Measurements from ENCODE around the gene MTCL3.

MTCL3 gene

DNA sequence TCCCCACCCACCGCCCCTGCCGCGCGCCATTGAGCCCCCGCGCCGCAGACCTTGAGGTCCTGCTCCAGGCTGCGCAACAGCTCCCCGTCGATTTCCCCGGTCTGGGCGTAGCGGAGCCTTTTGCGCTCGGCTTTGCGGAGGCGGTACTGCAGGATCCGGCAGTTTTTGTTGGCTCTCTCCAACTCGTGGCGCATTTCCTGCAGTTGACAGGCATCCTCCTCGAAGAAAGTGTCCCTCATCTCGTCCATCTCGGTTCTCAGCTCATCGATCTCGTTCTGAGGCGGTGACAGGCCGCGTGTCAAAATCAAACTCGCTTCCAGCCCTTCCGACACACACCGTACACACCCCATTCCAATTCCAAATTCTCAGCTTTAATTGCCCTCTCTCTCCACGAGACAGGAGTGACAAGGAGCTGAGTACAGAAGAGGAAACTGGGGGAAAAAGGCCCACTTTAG lies 4.3 kb downstream of the MTCL3 start:
- Histone ChIP-seq H3K9me3 (ENCODE audit: control insufficient read depth in 1 of 2, low read length in 2 of 2) (peaks cover 0 to 4% of the 10 kb centered on the region in 2 donors), H3K4me1 (ENCODE audit: control insufficient read depth in 1 of 2, insufficient read depth in 2 of 2, low read length in 2 of 2) (peaks cover 0 to 23% of the 10 kb centered on the region in 2 donors), H3K4me3 (ENCODE audit: low read depth in 1 of 2, low read length in 2 of 2) (peak overlapping the region; percentile 67 to 95), H3K36me3 (ENCODE audit: control insufficient read depth in 1 of 2, insufficient read depth in 2 of 2, low read length in 2 of 2) (peaks cover 0 to 3% of the 10 kb centered on the region in 2 donors), H3K27me3 (ENCODE audit: low read depth, low read length) (peaks cover 26% of the 10 kb centered on the region), H3K27ac (ENCODE audit: low read length) (no peak overlapping the region)

DNA sequence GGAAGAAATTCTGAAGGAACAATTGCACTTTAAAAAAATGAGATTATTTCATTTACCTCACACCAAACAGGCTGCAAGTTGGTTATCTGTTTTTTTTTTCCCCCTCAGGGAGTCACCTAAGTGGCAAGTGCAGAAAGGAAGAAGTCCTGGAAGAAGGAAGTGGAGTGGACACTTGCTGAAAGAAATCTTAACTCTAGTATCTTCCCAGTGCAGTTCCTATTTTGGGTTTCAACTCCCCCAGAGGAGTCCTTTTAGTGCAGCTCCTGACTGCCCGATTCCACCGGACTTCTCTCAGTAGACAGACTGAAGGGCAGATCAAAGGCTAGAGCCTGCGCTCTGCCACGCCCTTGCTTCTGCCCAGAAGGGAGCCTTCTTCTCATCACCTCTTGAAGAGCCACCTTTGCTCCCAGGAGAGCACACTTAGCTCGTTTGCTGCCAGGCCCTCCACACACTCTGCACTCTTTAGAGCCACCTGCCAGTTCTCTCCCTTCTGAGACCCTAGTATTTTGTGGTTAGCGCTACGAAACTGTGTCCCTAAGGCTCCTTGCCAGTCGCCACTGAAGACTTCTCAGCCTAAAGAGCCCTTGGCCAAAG lies 4.9 kb downstream of the MTCL3 start:
- Histone ChIP-seq H3K36me3 (ENCODE audit: control insufficient read depth in 1 of 2, insufficient read depth in 2 of 2, low read length in 2 of 2) (peaks cover 0 to 3% of the 10 kb centered on the region in 2 donors), H3K4me1 (ENCODE audit: control insufficient read depth in 1 of 2, insufficient read depth in 2 of 2, low read length in 2 of 2) (peaks cover 0 to 22% of the 10 kb centered on the region in 2 donors), H3K27ac (ENCODE audit: low read length) (no peak overlapping the region), H3K9me3 (ENCODE audit: control insufficient read depth in 1 of 2, low read length in 2 of 2) (peaks cover 0 to 4% of the 10 kb centered on the region in 2 donors), H3K4me3 (ENCODE audit: low read depth in 1 of 2, low read length in 2 of 2) (peak overlapping the region; percentile 67 to 95), H3K27me3 (ENCODE audit: low read depth, low read length) (peaks cover 26% of the 10 kb centered on the region)

DNA sequence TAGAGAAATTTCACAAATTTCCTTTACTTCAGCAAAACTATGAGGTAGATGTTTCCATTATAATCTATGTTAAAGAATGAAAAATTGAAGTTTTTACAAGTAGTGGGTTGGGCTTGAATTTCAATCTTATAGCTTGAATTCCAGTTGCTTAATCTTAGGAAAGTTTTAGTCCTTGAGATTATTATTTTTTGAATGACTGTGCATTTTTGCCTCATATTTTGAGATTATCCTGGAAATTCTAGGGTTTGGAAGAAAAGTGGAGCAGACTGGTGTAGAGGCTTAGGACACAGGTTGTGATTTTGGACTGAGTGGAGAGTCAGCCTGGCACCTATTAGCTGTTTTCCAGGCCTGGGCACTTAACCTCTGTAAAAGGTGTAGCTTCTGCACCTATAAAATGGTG lies 5.7 kb downstream of the MTCL3 start:
- H3K4me1 ChIP-seq (ENCODE audit: control insufficient read depth in 1 of 2, insufficient read depth in 2 of 2, low read length in 2 of 2), result peaks cover 0 to 18% of the 10 kb centered on the region in 2 donors
- H3K27ac ChIP-seq (ENCODE audit: low read length), result no peak overlapping the region
- H3K27me3 ChIP-seq (ENCODE audit: low read depth, low read length), result peaks cover 23% of the 10 kb centered on the region
- no peak overlapping the region for H3K4me3 ChIP-seq (ENCODE audit: low read depth in 1 of 2, low read length in 2 of 2)
- H3K36me3 ChIP-seq (ENCODE audit: control insufficient read depth in 1 of 2, insufficient read depth in 2 of 2, low read length in 2 of 2), result peaks cover 0 to 3% of the 10 kb centered on the region in 2 donors
- peaks cover 0 to 4% of the 10 kb centered on the region in 2 donors for H3K9me3 ChIP-seq (ENCODE audit: control insufficient read depth in 1 of 2, low read length in 2 of 2)

DNA sequence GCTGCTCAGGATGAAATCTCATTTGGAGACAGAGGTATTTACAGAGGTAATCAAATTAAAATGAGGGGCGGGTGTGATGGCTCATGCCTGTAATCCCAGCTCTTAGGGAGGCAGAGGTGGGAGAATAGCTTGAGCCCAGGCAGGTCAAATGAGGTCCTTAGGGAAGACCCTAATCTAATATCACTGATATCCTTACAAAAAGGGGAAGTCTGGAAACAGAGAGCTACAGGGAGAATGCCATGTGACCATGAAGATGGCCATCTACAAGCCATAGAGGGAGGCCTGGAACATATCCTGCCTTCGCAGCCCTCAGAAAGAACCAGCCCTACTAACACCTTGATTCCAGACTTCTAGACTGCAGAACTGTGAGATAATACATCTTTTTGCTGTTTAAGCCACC lies 8.3 kb downstream of the MTCL3 start:
- H3K36me3 ChIP-seq (ENCODE audit: control insufficient read depth in 1 of 2, insufficient read depth in 2 of 2, low read length in 2 of 2), result peaks cover 0 to 3% of the 10 kb centered on the region in 2 donors
- no peak overlapping the region for H3K4me3 ChIP-seq (ENCODE audit: low read depth in 1 of 2, low read length in 2 of 2)
- H3K4me1 ChIP-seq (ENCODE audit: control insufficient read depth in 1 of 2, insufficient read depth in 2 of 2, low read length in 2 of 2), result peaks cover 0 to 9% of the 10 kb centered on the region in 2 donors
- H3K27ac ChIP-seq (ENCODE audit: low read length), result no peak overlapping the region
- no peaks in the 10 kb centered on the region for H3K9me3 ChIP-seq (ENCODE audit: control insufficient read depth in 1 of 2, low read length in 2 of 2)
- H3K27me3 ChIP-seq (ENCODE audit: low read depth, low read length), result peaks cover 13% of the 10 kb centered on the region

DNA sequence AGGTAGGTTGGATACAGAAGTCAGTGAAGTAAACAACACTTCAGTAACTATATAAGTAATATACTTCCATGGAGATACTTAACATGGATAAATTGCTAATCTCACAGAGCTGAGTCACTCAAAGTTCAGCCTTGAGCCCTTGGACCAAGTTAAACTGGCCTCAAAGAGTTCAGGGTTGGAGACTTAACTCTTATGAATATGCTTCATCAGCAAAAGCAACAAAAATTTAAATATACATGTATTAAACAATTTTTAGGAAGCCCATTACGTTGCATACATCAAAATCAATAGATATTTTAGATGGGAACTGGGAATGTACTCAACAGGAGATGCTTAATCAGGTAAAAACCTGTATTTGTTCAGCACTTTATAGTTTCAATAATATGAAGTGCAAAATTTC lies 12.2 kb downstream of the MTCL3 start:
- Histone ChIP-seq H3K4me3 (ENCODE audit: low read depth in 1 of 2, low read length in 2 of 2) (no peak overlapping the region), H3K27ac (ENCODE audit: low read length) (no peak overlapping the region), H3K9me3 (ENCODE audit: control insufficient read depth in 1 of 2, low read length in 2 of 2) (no peaks in the 10 kb centered on the region), H3K4me1 (ENCODE audit: control insufficient read depth in 1 of 2, insufficient read depth in 2 of 2, low read length in 2 of 2) (no peaks in the 10 kb centered on the region), H3K27me3 (ENCODE audit: low read depth, low read length) (no peaks in the 10 kb centered on the region), H3K36me3 (ENCODE audit: control insufficient read depth in 1 of 2, insufficient read depth in 2 of 2, low read length in 2 of 2) (peaks cover 0 to 3% of the 10 kb centered on the region in 2 donors)

DNA sequence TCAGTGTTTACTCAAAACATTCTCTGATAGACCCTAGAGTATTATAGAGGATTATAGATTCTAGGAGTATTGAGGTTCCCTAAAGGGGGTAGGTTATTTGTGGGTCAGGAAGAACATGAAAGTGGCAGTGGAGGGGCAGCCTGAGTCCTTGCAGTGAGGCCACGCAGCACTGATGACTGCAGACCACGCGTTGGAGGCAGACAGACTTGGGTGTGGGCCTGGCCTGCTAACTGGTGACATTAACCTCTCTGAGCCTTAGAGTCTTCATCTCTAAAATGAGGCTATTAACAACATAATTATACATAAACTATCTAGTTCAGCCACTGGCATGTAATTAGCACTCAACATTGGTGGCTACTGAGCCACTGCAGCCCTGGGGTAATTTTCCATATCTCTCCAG lies 16.1 kb downstream of the MTCL3 start:
- no peak overlapping the region for H3K4me3 ChIP-seq (ENCODE audit: low read depth in 1 of 2, low read length in 2 of 2)
- H3K4me1 ChIP-seq (ENCODE audit: control insufficient read depth in 1 of 2, insufficient read depth in 2 of 2, low read length in 2 of 2), result no peaks in the 10 kb centered on the region
- no peaks in the 10 kb centered on the region for H3K9me3 ChIP-seq (ENCODE audit: control insufficient read depth in 1 of 2, low read length in 2 of 2)
- H3K36me3 ChIP-seq (ENCODE audit: control insufficient read depth in 1 of 2, insufficient read depth in 2 of 2, low read length in 2 of 2), result no peaks in the 10 kb centered on the region
- no peaks in the 10 kb centered on the region for H3K27me3 ChIP-seq (ENCODE audit: low read depth, low read length)
- H3K27ac ChIP-seq (ENCODE audit: low read length), result no peak overlapping the region

DNA sequence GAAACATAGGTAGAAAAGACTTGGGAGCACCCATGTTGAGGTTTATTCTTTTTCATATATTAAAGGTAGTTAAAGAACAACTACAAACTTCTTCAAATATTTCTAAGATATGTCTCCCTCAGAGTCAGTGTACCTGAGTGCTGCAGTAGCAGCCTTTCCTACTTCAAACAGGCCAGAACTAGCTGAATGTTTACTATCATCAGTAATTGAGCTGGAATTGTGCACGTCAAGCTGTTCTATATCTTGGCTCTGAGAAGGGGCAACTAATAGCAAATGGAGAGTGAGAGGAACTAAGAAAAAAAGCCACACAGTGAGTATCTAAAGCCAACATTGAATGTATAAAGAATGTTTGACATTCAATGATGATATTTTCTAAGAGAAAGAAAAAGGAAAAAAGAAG lies 21.7 kb downstream of the MTCL3 start:
- Histone ChIP-seq H3K9me3 (ENCODE audit: control insufficient read depth in 1 of 2, low read length in 2 of 2) (no peaks in the 10 kb centered on the region), H3K4me3 (ENCODE audit: low read depth in 1 of 2, low read length in 2 of 2) (no peak overlapping the region), H3K4me1 (ENCODE audit: control insufficient read depth in 1 of 2, insufficient read depth in 2 of 2, low read length in 2 of 2) (no peaks in the 10 kb centered on the region), H3K36me3 (ENCODE audit: control insufficient read depth in 1 of 2, insufficient read depth in 2 of 2, low read length in 2 of 2) (no peaks in the 10 kb centered on the region), H3K27me3 (ENCODE audit: low read depth, low read length) (no peaks in the 10 kb centered on the region), H3K27ac (ENCODE audit: low read length) (no peak overlapping the region)

DNA sequence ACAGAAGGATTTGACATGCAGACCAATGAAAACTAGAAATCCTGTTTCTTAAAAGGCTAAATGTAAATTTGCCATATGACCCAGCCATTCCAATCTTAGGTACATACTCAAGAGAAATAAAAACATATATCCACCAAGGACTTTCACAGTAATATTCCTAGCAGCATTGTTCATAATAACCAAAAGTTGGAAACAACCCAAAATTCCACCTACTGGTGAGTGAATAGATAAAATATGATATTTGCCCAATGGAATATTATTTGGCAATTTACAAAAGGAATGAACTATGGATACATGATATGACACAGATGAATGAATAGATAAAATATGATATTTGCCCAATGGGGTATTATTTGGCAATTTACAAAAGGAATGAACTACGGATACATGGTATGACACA lies 22.7 kb downstream of the MTCL3 start:
- Histone ChIP-seq H3K4me3 (ENCODE audit: low read depth in 1 of 2, low read length in 2 of 2) (no peak overlapping the region), H3K27me3 (ENCODE audit: low read depth, low read length) (no peaks in the 10 kb centered on the region), H3K36me3 (ENCODE audit: control insufficient read depth in 1 of 2, insufficient read depth in 2 of 2, low read length in 2 of 2) (no peaks in the 10 kb centered on the region), H3K9me3 (ENCODE audit: control insufficient read depth in 1 of 2, low read length in 2 of 2) (no peaks in the 10 kb centered on the region), H3K27ac (ENCODE audit: low read length) (no peak overlapping the region), H3K4me1 (ENCODE audit: control insufficient read depth in 1 of 2, insufficient read depth in 2 of 2, low read length in 2 of 2) (no peaks in the 10 kb centered on the region)

DNA sequence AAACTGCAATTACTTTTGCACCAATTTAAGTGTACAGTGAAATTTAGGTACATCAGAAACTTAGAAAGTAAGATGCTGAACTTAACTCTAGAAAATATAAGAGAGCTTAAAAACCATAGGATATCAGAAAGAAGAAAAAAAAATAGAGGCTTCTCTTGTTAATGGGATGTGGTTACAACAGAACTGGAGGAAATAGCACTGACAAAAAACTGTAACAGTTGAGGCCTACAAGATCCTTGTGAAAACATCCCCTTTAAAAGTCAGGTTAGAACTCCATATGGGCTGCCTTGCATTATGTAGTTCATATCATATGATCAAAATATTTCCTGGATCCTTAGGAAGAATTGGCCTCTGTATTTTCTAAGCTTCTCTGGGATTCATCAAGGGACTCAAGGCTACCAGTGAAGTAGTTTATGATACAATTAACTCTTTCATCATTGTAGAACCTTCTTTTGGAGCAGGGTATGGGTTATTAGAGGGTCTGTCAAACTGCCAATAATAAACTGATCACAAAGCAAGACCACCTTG lies 24.8 kb downstream of the MTCL3 start:
- Histone ChIP-seq H3K27ac (ENCODE audit: low read length) (no peak overlapping the region), H3K4me3 (ENCODE audit: low read depth in 1 of 2, low read length in 2 of 2) (no peak overlapping the region), H3K27me3 (ENCODE audit: low read depth, low read length) (no peaks in the 10 kb centered on the region), H3K9me3 (ENCODE audit: control insufficient read depth in 1 of 2, low read length in 2 of 2) (no peaks in the 10 kb centered on the region), H3K4me1 (ENCODE audit: control insufficient read depth in 1 of 2, insufficient read depth in 2 of 2, low read length in 2 of 2) (no peaks in the 10 kb centered on the region), H3K36me3 (ENCODE audit: control insufficient read depth in 1 of 2, insufficient read depth in 2 of 2, low read length in 2 of 2) (no peaks in the 10 kb centered on the region)

DNA sequence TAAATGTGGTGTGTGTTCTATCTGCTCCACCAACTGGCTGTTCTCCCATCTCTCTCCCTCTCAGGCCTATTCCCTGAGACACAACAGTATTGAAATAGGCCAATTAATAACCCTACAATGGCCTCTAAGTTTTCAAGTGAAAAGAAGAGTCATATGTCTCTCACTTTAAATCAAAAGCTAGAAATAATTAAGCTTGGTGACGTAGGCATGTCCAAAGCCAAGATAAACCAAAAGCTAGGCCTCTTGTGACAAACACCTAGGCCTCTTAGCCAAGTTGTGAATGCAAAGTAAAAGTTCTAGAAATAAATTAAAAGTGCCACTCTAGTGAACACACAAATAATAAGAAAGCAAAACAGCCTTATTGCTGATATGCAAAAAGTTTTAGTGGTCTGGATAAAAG lies 29.9 kb downstream of the MTCL3 start:
- Histone ChIP-seq H3K4me3 (ENCODE audit: low read depth in 1 of 2, low read length in 2 of 2) (no peak overlapping the region), H3K36me3 (ENCODE audit: control insufficient read depth in 1 of 2, insufficient read depth in 2 of 2, low read length in 2 of 2) (no peaks in the 10 kb centered on the region), H3K4me1 (ENCODE audit: control insufficient read depth in 1 of 2, insufficient read depth in 2 of 2, low read length in 2 of 2) (peaks cover 0 to 6% of the 10 kb centered on the region in 2 donors), H3K9me3 (ENCODE audit: control insufficient read depth in 1 of 2, low read length in 2 of 2) (no peaks in the 10 kb centered on the region), H3K27ac (ENCODE audit: low read length) (no peak overlapping the region), H3K27me3 (ENCODE audit: low read depth, low read length) (no peaks in the 10 kb centered on the region)

DNA sequence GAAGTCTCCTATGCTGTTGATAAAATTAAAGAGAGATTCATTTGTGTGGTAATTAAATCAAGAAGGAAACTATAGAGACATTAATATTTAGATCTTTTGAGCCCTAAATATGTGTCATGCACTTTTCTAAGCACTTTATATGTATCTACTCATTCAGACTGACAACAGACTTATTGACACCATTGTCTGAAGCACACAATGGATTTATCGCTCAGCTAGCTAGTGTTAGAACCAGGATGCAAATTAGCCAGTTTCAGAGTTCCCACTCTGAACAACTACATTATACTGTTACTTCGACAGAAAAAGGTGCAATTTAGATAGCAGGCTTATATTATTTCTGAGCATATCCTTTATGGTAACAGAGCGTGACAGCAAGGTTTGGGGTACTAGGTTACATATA lies 32.2 kb downstream of the MTCL3 start:
- Histone ChIP-seq H3K9me3 (ENCODE audit: control insufficient read depth in 1 of 2, low read length in 2 of 2) (no peaks in the 10 kb centered on the region), H3K27me3 (ENCODE audit: low read depth, low read length) (no peaks in the 10 kb centered on the region), H3K4me1 (ENCODE audit: control insufficient read depth in 1 of 2, insufficient read depth in 2 of 2, low read length in 2 of 2) (peaks cover 4 to 11% of the 10 kb centered on the region in 2 donors), H3K4me3 (ENCODE audit: low read depth in 1 of 2, low read length in 2 of 2) (no peak overlapping the region), H3K36me3 (ENCODE audit: control insufficient read depth in 1 of 2, insufficient read depth in 2 of 2, low read length in 2 of 2) (no peaks in the 10 kb centered on the region), H3K27ac (ENCODE audit: low read length) (no peak overlapping the region)

All from muscle layer of duodenum (tissue), 2 donors.